GM10266 (cell line): ENCODE measurements around the gene PANK2.

Experiments
- DNase-seq: peaks from one replicate; pipeline ENCODE4 v3.0.0; 2012; ENCODE audit errors: extremely low spot score
- CTCF ChIP-seq: IDR thresholded peaks from 2 replicates; pipeline ENCODE4 v1.5.1; 2012; ENCODE audit warnings: mild to moderate bottlenecking, low read depth; ENCODE audit not compliant: control insufficient read depth, insufficient read depth; ENCODE audit errors: missing control alignments

Gene PANK2

GRCh38 chr20:3930265-3931206 is 41.3 kb downstream of the PANK2 start:
- TF ChIP-seq CTCF = no peak
- DNase-seq = no peak

- TF ChIP-seq CTCF = no peak
- DNase-seq = no peak
Observed at GRCh38 chr20:3931664-3932063, 42.5 kb downstream of the PANK2 start.

- TF ChIP-seq CTCF = no peak
- no peak for DNase-seq
Observed at GRCh38 chr20:3932277-3932676, 43.1 kb downstream of the PANK2 start.

- no peak for TF ChIP-seq CTCF
- DNase-seq = no peak
Observed at GRCh38 chr20:3932681-3933080, 43.5 kb downstream of the PANK2 start.

DNA sequence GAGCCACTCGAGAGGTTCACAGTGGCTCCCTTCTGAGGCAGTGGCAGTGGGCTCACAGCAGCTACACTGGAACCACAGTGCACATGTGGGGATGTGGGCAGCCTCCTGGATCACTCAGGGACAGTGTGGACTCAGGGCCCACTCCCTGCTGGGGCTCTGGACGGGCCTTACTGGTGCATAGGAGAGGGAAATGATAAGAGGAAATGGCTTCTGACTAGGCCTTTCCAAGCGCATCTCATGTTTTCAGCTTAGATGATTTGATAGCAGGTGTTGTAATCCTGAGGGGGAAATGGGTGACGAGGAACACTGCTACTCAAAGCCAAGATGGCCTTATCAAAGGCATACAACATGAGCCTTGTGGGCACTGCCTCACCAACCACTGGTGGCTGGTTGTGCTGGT is 44.0 kb downstream of the PANK2 start:
- TF ChIP-seq CTCF = no peak
- DNase-seq = no peak

- no peak for DNase-seq
- no peak for TF ChIP-seq CTCF
Observed at GRCh38 chr20:3934624-3935023, 45.4 kb downstream of the PANK2 start.

DNA sequence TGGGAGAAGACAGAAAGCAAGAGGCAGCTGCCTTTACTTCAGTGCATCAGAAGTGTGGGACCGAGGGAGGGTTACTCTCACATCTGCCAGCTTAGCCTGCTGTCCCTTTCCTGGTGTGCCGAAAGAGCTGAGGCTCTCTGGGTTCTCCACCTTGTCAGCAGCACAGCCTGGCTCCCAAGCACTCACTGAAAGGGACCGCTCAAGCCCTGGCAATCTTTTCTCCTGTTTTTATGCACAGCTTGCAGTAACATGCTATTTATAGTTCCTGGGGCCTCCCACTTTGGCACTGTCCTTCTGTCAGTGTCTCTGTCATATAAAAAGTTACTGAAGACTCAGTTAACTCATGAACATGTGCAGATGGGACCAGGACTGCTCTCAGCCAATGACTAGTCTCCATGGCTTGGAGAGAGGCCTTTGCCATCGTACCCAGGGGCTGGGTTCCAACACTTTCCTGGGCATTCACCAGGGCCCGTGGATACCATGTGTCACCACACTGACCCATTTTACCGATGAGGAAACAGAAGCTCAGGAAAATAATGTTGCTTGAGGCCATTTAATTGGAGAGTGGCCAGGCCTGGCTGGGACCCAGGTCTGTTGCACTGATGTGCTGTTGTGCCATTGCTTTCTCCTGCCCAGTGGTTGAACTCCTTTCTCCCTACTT is 46.2 kb downstream of the PANK2 start:
- no peak for DNase-seq
- TF ChIP-seq CTCF = no peak
